HepG2 (cell line): ENCODE data around the gene PPP2R2D. TPM values are rescaled to one million over a fixed set of nuclear protein-coding genes. Genes with fewer than 3 reads are reported as not detected.
A peak's percentile ranks its signal among the peaks of the same experiment; 100 is the strongest.

Source experiments
- ATF3 ChIP-seq: sonication (generic); formaldehyde crosslinking; IDR thresholded peaks from 2 replicates; pipeline ENCODE4 v1.4.0; 2020; ENCODE audit warnings: missing genetic modification reagents
- IRF2 ChIP-seq: IDR thresholded peaks from 2 replicates; pipeline ENCODE4 v1.6.1; 2018; ENCODE audit warnings: missing genetic modification reagents, missing compliant biosample characterization
- JUN ChIP-seq: sonication (generic); formaldehyde crosslinking; IDR thresholded peaks from 2 replicates; pipeline ENCODE4 v1.4.0; 2020; ENCODE audit warnings: mild to moderate bottlenecking, missing genetic modification reagents
- KLF15 ChIP-seq: sonication (generic); formaldehyde crosslinking; IDR thresholded peaks from 2 replicates; pipeline ENCODE4 v1.8.1; 2023; ENCODE audit warnings: borderline replicate concordance, mild to moderate bottlenecking, inconsistent platforms, missing genetic modification reagents, mixed read lengths
- PITX1 ChIP-seq: sonication (generic); formaldehyde crosslinking; IDR thresholded peaks from 2 replicates; pipeline ENCODE4 v1.5.1; 2020; ENCODE audit warnings: mild to moderate bottlenecking, missing genetic modification reagents
- RFXAP ChIP-seq: sonication (generic); formaldehyde crosslinking; IDR thresholded peaks from 2 replicates; pipeline ENCODE4 v1.4.0; 2020; ENCODE audit warnings: missing genetic modification reagents, borderline replicate concordance
- XBP1 ChIP-seq: sonication (generic); formaldehyde crosslinking; IDR thresholded peaks from 2 replicates; pipeline ENCODE4 v1.5.0; 2020; ENCODE audit warnings: missing genetic modification reagents
- ZMYM4 ChIP-seq: sonication (generic); formaldehyde crosslinking; IDR thresholded peaks from 2 replicates; pipeline ENCODE4 v1.8.1; 2023; ENCODE audit warnings: mild to moderate bottlenecking, missing genetic modification reagents
- ZNF260 ChIP-seq: sonication (generic); formaldehyde crosslinking; IDR thresholded peaks from 2 replicates; pipeline ENCODE4 v1.4.0; 2020; ENCODE audit warnings: missing genetic modification reagents, low read depth, mild to moderate bottlenecking, borderline replicate concordance
- ZNF296 ChIP-seq: sonication (generic); formaldehyde crosslinking; conservative IDR thresholded peaks from 2 replicates; pipeline ENCODE4 v1.5.0; 2020; ENCODE audit warnings: mild to moderate bottlenecking, missing genetic modification reagents
- ZNF407 ChIP-seq: sonication (generic); formaldehyde crosslinking; IDR thresholded peaks from one replicate; pipeline ENCODE4 v1.5.1; 2020; ENCODE audit warnings: mild to moderate bottlenecking, missing genetic modification reagents; ENCODE audit errors: not compliant biosample characterization
- ZNF501 ChIP-seq: sonication (generic); formaldehyde crosslinking; IDR thresholded peaks from 2 replicates; pipeline ENCODE4 v1.5.1; 2020; ENCODE audit warnings: mild to moderate bottlenecking, moderate library complexity, missing genetic modification reagents
- ZSCAN31 ChIP-seq: sonication (generic); formaldehyde crosslinking; IDR thresholded peaks from 2 replicates; pipeline ENCODE4 v1.5.0; 2020; ENCODE audit warnings: low read depth, mild to moderate bottlenecking, missing genetic modification reagents
- polyA plus RNA-seq, 8 experiments: library from polyadenylated mRNA; depleted of rRNA in 3 of 8; stranded (reverse) in 7 of 8; unstranded in 1 of 8; fragments of >200 nt; fragmentation: Illumina TruSeq in 4 of 8; extraction: Trizol in 4 of 8; gene quantifications; 2 replicates each; pipeline versions ENCODE4 v1.2.1 to v1.2.3, GENCODE V29; 2011 to 2016; ENCODE audit warnings: low read depth in 4 of 8, missing spikeins in 1 of 8, mixed read lengths in 1 of 8; ENCODE audit not compliant: insufficient read depth in 1 of 8
- total RNA-seq, 5 experiments: library from RNA; depleted of rRNA; stranded (reverse); fragments of >200 nt; fragmentation: Illumina TruSeq; extraction: Trizol; gene quantifications; 2 replicates each; pipeline ENCODE4 v1.2.3, GENCODE V29; 2016; ENCODE audit warnings: low read depth in 1 of 5

Gene PPP2R2D
- total and polyA plus RNA-seq, 2 of the 13 experiments (the other 11 are each of a cell fraction or from before 2014, with no cell fraction given) = 32.7 to 33.2 TPM

GRCh38 chr10:131981429-131982184 is 80.8 kb downstream of the PPP2R2D start, which contains the start of gene BNIP3 (continued):
- TF ChIP-seq ATF3 (CRISPR knock-in tag) = peak; percentile 58; the same call in 1 of the 2 replicates
- 0 out of 2 replicates have a peak, but pooled peaks have one; percentile 66 for TF ChIP-seq KLF15 (CRISPR knock-in tag)
- TF ChIP-seq ZNF501 (CRISPR knock-in tag) = peak; percentile 20; the same call in 1 of the 2 replicates
- TF ChIP-seq ZNF296 = 0 out of 2 replicates have a peak, but pooled peaks have one; percentile 43
- TF ChIP-seq RFXAP (CRISPR knock-in tag) = peak; percentile 84; the same call in 1 of the 2 replicates
- no peak for TF ChIP-seq ZNF260 (CRISPR knock-in tag)
- no peak for TF ChIP-seq IRF2
- TF ChIP-seq ZMYM4 = peak; percentile 66
- TF ChIP-seq JUN (CRISPR knock-in tag) = peak; percentile 51; the same call in 1 of the 2 replicates
- peak; percentile 57 for TF ChIP-seq ZNF407 (CRISPR knock-in tag)
- peak; percentile 83; the same call in 1 of the 2 replicates for TF ChIP-seq ZSCAN31
- TF ChIP-seq PITX1 (CRISPR knock-in tag) = peak; percentile 20; the same call in 1 of the 2 replicates
- no peak for TF ChIP-seq XBP1 (CRISPR knock-in tag)
